ENCODE data around the gene MTR. TPM values are rescaled to one million over a fixed set of nuclear protein-coding genes. Genes with fewer than 3 reads are reported as not detected.

MTR gene
- total and polyA plus RNA-seq, 9 of the 15 experiments (the other 6 are each of a cell fraction or from before 2014, with no cell fraction given): 3.4 to 44.3 (median 20.3) TPM

DNA sequence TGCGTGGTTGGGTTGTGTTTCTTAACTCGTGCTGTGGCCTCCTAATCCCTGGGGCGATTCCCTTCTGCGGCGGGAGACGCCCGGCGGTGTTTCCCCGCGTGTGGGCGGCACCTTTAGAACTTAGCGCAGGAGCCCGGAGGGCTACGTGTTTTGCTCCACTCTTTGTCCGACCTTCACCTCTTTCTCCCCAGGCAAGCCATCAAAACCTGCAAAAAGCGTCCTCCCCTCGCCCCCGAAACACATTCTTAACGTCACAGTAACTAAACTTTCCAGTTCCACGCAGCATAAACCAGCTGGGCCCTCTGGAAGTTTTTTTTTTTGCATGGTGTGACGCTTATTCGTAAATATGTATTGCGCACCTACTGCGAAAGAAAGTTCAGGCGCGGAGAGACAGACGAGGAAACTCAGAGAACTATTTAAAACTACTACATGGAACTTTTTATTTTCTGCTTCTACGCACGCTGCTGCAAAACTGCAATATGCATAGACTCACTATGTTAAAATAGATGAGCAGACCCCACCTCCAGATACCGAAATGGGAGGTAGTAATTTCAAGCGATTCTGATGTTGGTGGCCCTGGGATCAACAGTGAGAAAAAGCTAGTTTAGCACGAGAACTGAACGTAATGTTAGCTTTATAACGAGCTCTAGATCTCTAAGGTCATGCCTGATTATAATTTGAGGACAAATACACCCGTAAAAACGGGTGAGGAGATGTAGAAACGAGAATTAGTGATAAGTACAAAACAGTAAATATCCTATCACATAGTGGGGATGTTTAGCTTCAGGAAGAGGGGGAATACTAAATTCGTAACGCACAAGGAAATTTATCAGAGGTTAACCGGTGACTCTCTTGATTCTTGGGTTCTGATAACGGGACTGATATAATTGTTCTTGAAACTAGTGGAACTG lies 920 bp downstream of the MTR start (continued):
- TF ChIP-seq SETDB1 (IDR thresholded peaks at IDR 0.05; ENCODE audit: low read length) (no peak), SPI1 (IDR thresholded peaks at IDR 0.05; ENCODE audit: borderline replicate concordance, low read depth, low read length) (no peak), YBX1 (IDR thresholded peaks at IDR 0.05) (no peak), TRIM28 (IDR thresholded peaks at IDR 0.05) (no peak; the same call in 1 of the 2 replicates), BRD4 (IDR thresholded peaks at IDR 0.05) (0 out of 2 replicates have a peak, but pooled peaks have one; percentile 36), ATF6 (CRISPR knock-in tag; IDR thresholded peaks at IDR 0.05) (no peak), ZNF551 (CRISPR knock-in tag; IDR thresholded peaks at IDR 0.05) (no peak), DDX20 (tag; IDR thresholded peaks at IDR 0.05; ENCODE audit: low read depth) (no peak), MYBL2 (IDR thresholded peaks at IDR 0.05; ENCODE audit: low read depth) (no peak), MYBL2 (CRISPR knock-in tag; IDR thresholded peaks at IDR 0.05; ENCODE audit: borderline replicate concordance) (no peak), MEF2A (IDR thresholded peaks at IDR 0.05; ENCODE audit: control insufficient read depth, low read depth, low read length) (no peak), MXD1 (CRISPR knock-in tag; IDR thresholded peaks at IDR 0.05; ENCODE audit: borderline replicate concordance, poor library complexity, severe bottlenecking) (no peak), CAMTA2 (CRISPR knock-in tag; conservative IDR thresholded peaks at IDR 0.05) (no peak), HMG20B (CRISPR knock-in tag; IDR thresholded peaks at IDR 0.05) (no peak), ARID1B (IDR thresholded peaks at IDR 0.05) (0 out of 2 replicates have a peak, but pooled peaks have one; percentile 18), POLR2G (IDR thresholded peaks at IDR 0.05; ENCODE audit: low read depth, low read length) (no peak), SMARCA4 (IDR thresholded peaks at IDR 0.05) (peak; percentile 51; the same call in 1 of the 2 replicates), ZBTB12 (CRISPR knock-in tag; IDR thresholded peaks at IDR 0.05) (no peak), ZNF124 (CRISPR knock-in tag; IDR thresholded peaks at IDR 0.05) (no peak), ZNF408 (CRISPR knock-in tag; IDR thresholded peaks at IDR 0.05; ENCODE audit: low read depth) (no peak)
- TF ChIP-seq, protein P1, sequence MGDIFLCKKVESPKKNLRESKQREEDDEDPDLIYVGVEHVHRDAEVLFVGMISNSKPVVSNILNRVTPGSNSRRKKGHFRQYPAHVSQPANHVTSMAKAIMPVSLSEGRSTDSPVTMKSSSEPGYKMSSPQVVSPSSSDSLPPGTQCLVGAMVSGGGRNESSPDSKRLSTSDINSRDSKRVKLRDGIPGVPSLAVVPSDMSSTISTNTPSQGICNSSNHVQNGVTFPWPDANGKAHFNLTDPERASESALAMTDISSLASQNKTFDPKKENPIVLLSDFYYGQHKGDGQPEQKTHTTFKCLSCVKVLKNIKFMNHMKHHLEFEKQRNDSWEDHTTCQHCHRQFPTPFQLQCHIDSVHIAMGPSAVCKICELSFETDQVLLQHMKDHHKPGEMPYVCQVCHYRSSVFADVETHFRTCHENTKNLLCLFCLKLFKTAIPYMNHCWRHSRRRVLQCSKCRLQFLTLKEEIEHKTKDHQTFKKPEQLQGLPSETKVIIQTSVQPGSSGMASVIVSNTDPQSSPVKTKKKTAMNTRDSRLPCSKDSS (IDR thresholded peaks at IDR 0.05; ENCODE audit: low read depth, partially characterized antibody): no peak
- TF ChIP-seq, protein P2, sequence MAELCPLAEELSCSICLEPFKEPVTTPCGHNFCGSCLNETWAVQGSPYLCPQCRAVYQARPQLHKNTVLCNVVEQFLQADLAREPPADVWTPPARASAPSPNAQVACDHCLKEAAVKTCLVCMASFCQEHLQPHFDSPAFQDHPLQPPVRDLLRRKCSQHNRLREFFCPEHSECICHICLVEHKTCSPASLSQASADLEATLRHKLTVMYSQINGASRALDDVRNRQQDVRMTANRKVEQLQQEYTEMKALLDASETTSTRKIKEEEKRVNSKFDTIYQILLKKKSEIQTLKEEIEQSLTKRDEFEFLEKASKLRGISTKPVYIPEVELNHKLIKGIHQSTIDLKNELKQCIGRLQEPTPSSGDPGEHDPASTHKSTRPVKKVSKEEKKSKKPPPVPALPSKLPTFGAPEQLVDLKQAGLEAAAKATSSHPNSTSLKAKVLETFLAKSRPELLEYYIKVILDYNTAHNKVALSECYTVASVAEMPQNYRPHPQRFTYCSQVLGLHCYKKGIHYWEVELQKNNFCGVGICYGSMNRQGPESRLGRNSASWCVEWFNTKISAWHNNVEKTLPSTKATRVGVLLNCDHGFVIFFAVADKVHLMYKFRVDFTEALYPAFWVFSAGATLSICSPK (IDR thresholded peaks at IDR 0.05; ENCODE audit: borderline replicate concordance): no peak

Data from K562 (cell line).